Measurements from ENCODE around the gene APEH. TPM values are rescaled to one million over a fixed set of nuclear protein-coding genes. Genes with fewer than 3 reads are reported as not detected.
A peak's percentile ranks its signal among the peaks of the same experiment; 100 is the strongest.

The APEH gene
- total RNA-seq, 1 donor from 2014 or later = 111 TPM

- Mint-ChIP-seq H3K4me3 (ENCODE audit: low read depth) (no peak overlapping the region), H3K4me1 (ENCODE audit: low read depth) (no peaks in the 10 kb centered on the region), H3K36me3 (ENCODE audit: low read depth) (no peaks in the 10 kb centered on the region), H3K27me3 (ENCODE audit: low read depth) (no peaks in the 10 kb centered on the region), H3K9me3 (no peaks in the 10 kb centered on the region), H3K27ac (no peak overlapping the region)
- DNase-seq (ENCODE audit: low spot score) = no peak
- intact Hi-C loops (cut with micrococcal nuclease) = no loop called here
Measured at GRCh38 chr3:49665822-49666519, 8.2 kb upstream of the APEH start.

DNA sequence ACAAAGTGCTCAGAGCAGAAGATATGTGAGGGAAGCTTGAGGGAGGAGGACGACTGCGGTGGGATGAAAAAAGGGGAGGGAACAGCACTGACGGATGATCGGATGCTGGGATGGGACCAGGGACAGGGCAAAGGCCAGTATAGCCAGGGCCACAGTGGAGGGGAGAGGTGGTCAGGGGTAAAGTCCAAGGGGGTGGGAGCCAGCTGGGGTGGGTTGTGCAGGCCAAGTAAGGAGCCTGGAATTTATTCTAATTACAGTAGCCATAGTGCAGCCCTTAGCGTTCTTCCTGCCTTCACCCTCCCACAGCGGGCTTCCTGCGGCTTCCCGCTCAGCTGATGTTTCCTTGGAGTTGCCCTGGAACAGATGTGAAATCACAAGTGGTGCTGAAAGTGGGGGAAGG is 7.6 kb upstream of the APEH start:
- Mint-ChIP-seq H3K27ac (no peak overlapping the region), H3K4me3 (ENCODE audit: low read depth) (no peak overlapping the region), H3K4me1 (ENCODE audit: low read depth) (no peaks in the 10 kb centered on the region), H3K36me3 (ENCODE audit: low read depth) (no peaks in the 10 kb centered on the region), H3K27me3 (ENCODE audit: low read depth) (no peaks in the 10 kb centered on the region), H3K9me3 (no peaks in the 10 kb centered on the region)
- no peak for DNase-seq (ENCODE audit: low spot score)
- intact Hi-C loops (cut with micrococcal nuclease) = no loop called here

DNA sequence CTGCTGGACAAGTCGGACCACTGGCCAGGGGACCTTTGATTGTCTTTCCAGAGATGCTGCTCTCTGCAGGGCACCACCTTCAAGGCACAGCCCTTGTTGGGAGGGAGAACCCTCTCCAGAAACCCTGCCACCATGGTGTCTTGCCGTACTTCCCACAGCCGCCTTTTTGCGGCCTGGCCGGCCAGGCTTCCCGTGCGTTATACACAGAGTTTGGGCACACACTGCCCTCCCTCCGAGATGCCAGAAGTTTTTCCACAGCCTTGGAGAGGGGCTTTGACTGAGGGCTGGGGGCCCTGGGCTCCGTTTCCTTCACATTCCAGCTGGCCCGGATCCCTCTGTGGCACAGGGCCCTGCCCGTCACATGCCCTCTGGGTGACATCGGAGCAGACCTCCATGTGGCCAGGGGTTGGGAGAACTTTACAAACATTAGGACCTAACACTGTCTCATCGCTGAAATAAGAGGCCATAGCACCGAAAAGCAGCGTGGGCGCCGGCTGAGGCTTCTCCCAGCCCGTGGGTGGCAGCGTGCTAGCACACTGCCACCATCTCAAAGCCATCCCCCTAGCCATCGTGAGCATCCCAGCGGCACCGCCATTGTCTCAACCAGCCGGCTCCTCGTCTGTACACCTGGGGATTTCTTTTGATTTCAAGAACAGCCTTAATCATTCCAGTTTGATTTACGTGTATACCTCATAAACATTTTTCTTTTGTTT is 6.3 kb upstream of the APEH start:
- Mint-ChIP-seq H3K27me3 (ENCODE audit: low read depth) (no peaks in the 10 kb centered on the region), H3K27ac (no peak overlapping the region), H3K36me3 (ENCODE audit: low read depth) (no peaks in the 10 kb centered on the region), H3K4me3 (ENCODE audit: low read depth) (no peak overlapping the region), H3K4me1 (ENCODE audit: low read depth) (peaks cover 6% of the 10 kb centered on the region), H3K9me3 (no peaks in the 10 kb centered on the region)
- no peak for DNase-seq (ENCODE audit: low spot score)
- intact Hi-C loops (cut with micrococcal nuclease) = no loop called here

DNA sequence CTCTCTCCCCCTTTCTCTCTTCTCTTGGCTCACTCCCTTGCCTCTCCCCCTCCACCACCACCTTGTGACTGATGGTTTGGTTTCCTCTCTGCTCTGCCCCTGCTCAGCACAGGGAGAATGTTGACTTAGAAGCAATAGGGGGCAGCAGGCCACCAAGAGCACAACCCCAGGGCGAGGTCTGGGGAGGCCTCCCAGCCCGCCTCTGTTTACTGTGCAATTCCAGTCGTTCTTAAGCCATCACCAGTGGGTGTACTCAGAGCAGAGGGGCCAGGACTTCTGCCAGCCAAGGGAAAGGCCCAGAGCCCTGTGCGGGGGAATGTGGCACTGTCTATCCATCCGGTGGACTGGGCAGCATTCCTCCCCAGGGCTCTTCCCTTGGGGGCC is 5.7 kb upstream of the APEH start:
- no peaks in the 10 kb centered on the region for H3K9me3 Mint-ChIP-seq
- peaks cover 8% of the 10 kb centered on the region for H3K4me1 Mint-ChIP-seq (ENCODE audit: low read depth)
- H3K36me3 Mint-ChIP-seq (ENCODE audit: low read depth) = no peaks in the 10 kb centered on the region
- H3K27ac Mint-ChIP-seq = no peak overlapping the region
- no peaks in the 10 kb centered on the region for H3K27me3 Mint-ChIP-seq (ENCODE audit: low read depth)
- H3K4me3 Mint-ChIP-seq (ENCODE audit: low read depth) = no peak overlapping the region
- intact Hi-C loops (cut with micrococcal nuclease) = no loop called here
- no peak for DNase-seq (ENCODE audit: low spot score)

DNA sequence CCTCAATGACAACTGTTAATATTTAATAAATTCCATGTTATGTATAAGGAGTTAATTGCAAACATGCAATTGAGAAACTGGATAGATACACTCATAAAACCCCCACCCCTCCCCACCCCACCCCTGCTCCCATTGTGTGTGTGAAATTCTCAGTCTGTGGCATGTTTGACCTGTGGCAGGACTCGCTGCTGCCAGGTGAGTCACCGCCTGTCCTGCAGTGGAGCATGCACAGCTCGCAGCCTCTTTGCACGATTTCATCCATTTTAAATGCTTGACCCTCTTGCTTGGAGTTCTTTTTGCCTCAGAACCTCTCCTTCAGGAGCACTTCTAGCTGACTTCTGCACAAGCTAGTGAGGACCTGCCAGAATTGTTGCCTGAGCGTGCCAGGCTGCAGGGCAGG is 5.3 kb upstream of the APEH start:
- DNase-seq (ENCODE audit: low spot score) = no peak
- H3K4me3 Mint-ChIP-seq (ENCODE audit: low read depth) = no peak overlapping the region
- H3K9me3 Mint-ChIP-seq = no peaks in the 10 kb centered on the region
- no peak overlapping the region for H3K27ac Mint-ChIP-seq
- intact Hi-C loops (cut with micrococcal nuclease) = no loop called here
- no peaks in the 10 kb centered on the region for H3K27me3 Mint-ChIP-seq (ENCODE audit: low read depth)
- H3K36me3 Mint-ChIP-seq (ENCODE audit: low read depth) = no peaks in the 10 kb centered on the region
- peaks cover 8% of the 10 kb centered on the region for H3K4me1 Mint-ChIP-seq (ENCODE audit: low read depth)

DNA sequence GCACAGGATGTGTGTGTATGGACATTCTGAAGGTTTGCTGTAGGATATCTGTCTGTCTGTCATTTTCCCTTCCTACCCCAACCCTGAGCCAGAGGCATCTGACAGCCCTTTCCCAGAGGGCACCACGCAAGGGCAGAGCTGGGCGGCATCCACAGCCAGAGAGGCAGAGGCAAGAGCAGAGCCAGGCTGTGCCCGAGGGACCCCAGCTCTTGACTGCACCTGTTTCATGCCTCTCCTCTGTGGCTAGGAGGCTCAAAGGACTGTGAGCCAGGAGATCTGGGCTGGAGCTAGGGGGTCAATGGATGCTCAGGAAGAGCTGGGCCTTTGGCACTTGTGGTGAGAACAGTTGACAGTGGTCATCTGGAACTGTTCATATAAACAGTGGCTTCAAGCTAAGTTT is 4.8 kb upstream of the APEH start:
- intact Hi-C loops (cut with micrococcal nuclease) = no loop called here
- peaks cover 8% of the 10 kb centered on the region for H3K4me1 Mint-ChIP-seq (ENCODE audit: low read depth)
- no peaks in the 10 kb centered on the region for H3K36me3 Mint-ChIP-seq (ENCODE audit: low read depth)
- H3K9me3 Mint-ChIP-seq = no peaks in the 10 kb centered on the region
- H3K4me3 Mint-ChIP-seq (ENCODE audit: low read depth) = no peak overlapping the region
- H3K27ac Mint-ChIP-seq = no peak overlapping the region
- no peak for DNase-seq (ENCODE audit: low spot score)
- H3K27me3 Mint-ChIP-seq (ENCODE audit: low read depth) = no peaks in the 10 kb centered on the region

GRCh38 chr3:49670940-49671290 is 3.2 kb upstream of the APEH start:
- Mint-ChIP-seq H3K9me3 (no peaks in the 10 kb centered on the region), H3K36me3 (ENCODE audit: low read depth) (no peaks in the 10 kb centered on the region), H3K27ac (no peak overlapping the region), H3K4me1 (ENCODE audit: low read depth) (peaks cover 16% of the 10 kb centered on the region), H3K4me3 (ENCODE audit: low read depth) (no peak overlapping the region), H3K27me3 (ENCODE audit: low read depth) (no peaks in the 10 kb centered on the region)
- intact Hi-C loops (cut with micrococcal nuclease) = loop anchor here (1.0 to 5.0 kb wide), 2 partner anchors 132 to 199 kb away; partner anchors contain the start of gene DAG1
- DNase-seq (ENCODE audit: low spot score) = no peak

DNA sequence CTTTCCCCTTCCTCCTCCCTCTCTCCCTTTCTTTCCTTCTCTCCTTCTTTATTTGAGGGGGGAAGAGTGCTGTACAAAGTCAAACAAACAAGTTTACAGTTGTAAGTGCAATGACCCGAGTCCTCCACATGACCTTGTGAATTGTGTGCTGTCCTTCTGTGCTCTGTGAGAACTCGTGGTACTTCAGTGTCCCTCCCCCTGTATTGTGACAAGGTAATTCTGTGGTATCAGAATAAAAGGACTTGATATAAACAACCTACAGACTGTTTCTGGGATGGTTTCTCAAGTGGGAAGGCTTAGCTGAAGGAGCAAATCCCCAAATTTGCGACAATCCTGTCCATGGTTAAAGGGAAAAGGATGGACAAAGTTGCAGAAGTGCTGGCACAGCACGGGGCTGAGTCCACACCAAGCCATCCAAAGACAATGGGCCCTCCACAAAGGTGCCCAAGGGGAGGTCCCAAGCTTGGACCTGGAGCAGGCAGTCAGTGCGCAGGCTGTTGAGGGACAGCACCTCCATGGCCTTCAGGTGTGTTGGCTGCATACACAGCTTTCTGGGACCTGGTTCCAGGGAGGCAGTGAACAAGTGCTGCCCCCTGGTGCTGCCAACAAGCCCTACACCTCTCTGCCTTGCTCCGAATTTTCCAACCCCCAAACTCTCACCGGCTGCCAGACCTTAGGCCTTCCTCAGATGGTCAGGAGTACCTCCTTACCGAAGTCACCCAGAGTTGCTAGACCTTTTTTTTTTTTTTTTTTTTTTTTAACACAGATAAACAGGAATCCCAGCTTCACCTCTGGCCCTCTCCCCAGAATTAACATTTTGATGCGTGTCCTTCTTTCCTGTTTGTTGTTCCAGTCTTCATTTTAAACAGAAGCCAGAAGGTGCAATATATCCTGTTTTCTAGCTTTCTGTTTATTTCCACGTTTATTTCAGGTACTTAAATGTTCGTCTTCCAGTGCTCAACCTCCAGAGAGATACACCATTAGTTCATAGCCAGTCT is 2.6 kb upstream of the APEH start:
- intact Hi-C loops (cut with micrococcal nuclease) = loop anchor here (1.0 to 5.0 kb wide), 2 partner anchors 132 to 199 kb away; partner anchors contain the start of gene DAG1
- peak; percentile 59 for DNase-seq (ENCODE audit: low spot score)
- H3K27me3 Mint-ChIP-seq (ENCODE audit: low read depth) = no peaks in the 10 kb centered on the region
- H3K9me3 Mint-ChIP-seq = no peaks in the 10 kb centered on the region
- peak overlapping the region; percentile 63 for H3K27ac Mint-ChIP-seq
- H3K36me3 Mint-ChIP-seq (ENCODE audit: low read depth) = peaks cover 4% of the 10 kb centered on the region
- peak overlapping the region; percentile 73 for H3K4me3 Mint-ChIP-seq (ENCODE audit: low read depth)
- H3K4me1 Mint-ChIP-seq (ENCODE audit: low read depth) = peaks cover 16% of the 10 kb centered on the region

- Mint-ChIP-seq H3K27ac (peak overlapping the region; percentile 97), H3K27me3 (ENCODE audit: low read depth) (no peaks in the 10 kb centered on the region), H3K4me3 (ENCODE audit: low read depth) (peak overlapping the region; percentile 91), H3K36me3 (ENCODE audit: low read depth) (peaks cover 16% of the 10 kb centered on the region), H3K9me3 (no peaks in the 10 kb centered on the region), H3K4me1 (ENCODE audit: low read depth) (peaks cover 16% of the 10 kb centered on the region)
- no peak for DNase-seq (ENCODE audit: low spot score)
- intact Hi-C loops (cut with micrococcal nuclease) = loop anchor here (5.0 kb wide), 1 partner anchor 201 kb away; the partner anchor contains the start of gene DAG1
Measured at GRCh38 chr3:49673121-49673714, 933 bp upstream of the APEH start.

- Mint-ChIP-seq H3K4me3 (ENCODE audit: low read depth) (peak overlapping the region; percentile 91), H3K9me3 (no peaks in the 10 kb centered on the region), H3K27ac (no peak overlapping the region), H3K4me1 (ENCODE audit: low read depth) (peaks cover 16% of the 10 kb centered on the region), H3K36me3 (ENCODE audit: low read depth) (peaks cover 18% of the 10 kb centered on the region), H3K27me3 (ENCODE audit: low read depth) (no peaks in the 10 kb centered on the region)
- no peak for DNase-seq (ENCODE audit: low spot score)
- intact Hi-C loops (cut with micrococcal nuclease) = loop anchor here (1.0 to 5.0 kb wide), 3 partner anchors 15 to 202 kb away; partner anchors contain the start of genes AMIGO3, DAG1, MST1 and RNF123
Measured at GRCh38 chr3:49674497-49674983, 389 bp downstream of the APEH start.

GRCh38 chr3:49675912-49676311 is 1.8 kb downstream of the APEH start:
- Mint-ChIP-seq H3K36me3 (ENCODE audit: low read depth) (peaks cover 25% of the 10 kb centered on the region), H3K27ac (no peak overlapping the region), H3K9me3 (no peaks in the 10 kb centered on the region), H3K4me1 (ENCODE audit: low read depth) (peaks cover 16% of the 10 kb centered on the region), H3K4me3 (ENCODE audit: low read depth) (no peak overlapping the region), H3K27me3 (ENCODE audit: low read depth) (no peaks in the 10 kb centered on the region)
- intact Hi-C loops (cut with micrococcal nuclease) = no loop called here
- no peak for DNase-seq (ENCODE audit: low spot score)

GRCh38 chr3:49680493-49681231 is 6.5 kb downstream of the APEH start:
- H3K36me3 Mint-ChIP-seq (ENCODE audit: low read depth) = peaks cover 43% of the 10 kb centered on the region
- intact Hi-C loops (cut with micrococcal nuclease) = no loop called here
- no peaks in the 10 kb centered on the region for H3K4me1 Mint-ChIP-seq (ENCODE audit: low read depth)
- H3K4me3 Mint-ChIP-seq (ENCODE audit: low read depth) = no peak overlapping the region
- no peak for DNase-seq (ENCODE audit: low spot score)
- H3K27me3 Mint-ChIP-seq (ENCODE audit: low read depth) = no peaks in the 10 kb centered on the region
- no peaks in the 10 kb centered on the region for H3K9me3 Mint-ChIP-seq
- no peak overlapping the region for H3K27ac Mint-ChIP-seq

Data from activated T-helper 2 cell treated with anti-CD3 and anti-CD28 coated beads, Interferon-gamma antibody, Interleukin-2, Interleukin-4, amounts not matched to agents 10 μg/mL and 5 μg/mL and 100 μg/mL, durations not matched to agents 14 hours and 24 hours and 36 hours (primary cell).